SK-N-SH treated with all-trans-retinoic acid at 6 μM for 48 hours (cell line): Measurements from ENCODE around the gene VPS39.

Source experiments
- ATAC-seq: fragments of 200-7000 bp; cut with Tn5 transposase; 3 replicates; pipeline ENCODE4 v1.9.1; 2020; ENCODE audit warnings: mild to moderate bottlenecking, moderate library complexity
- ARNTL ChIP-seq: fragments of 450-650 bp; formaldehyde crosslinking; IDR thresholded peaks from 2 replicates; pipeline ENCODE4 v1.5.0; 2020; ENCODE audit warnings: low read depth, mild to moderate bottlenecking, moderate library complexity, borderline replicate concordance
- BACH2 ChIP-seq: fragments of 250-450 bp; sonication (Bioruptor Pico); IDR thresholded peaks from 2 replicates; pipeline ENCODE4 v1.9.0; 2021; ENCODE audit warnings: mild to moderate bottlenecking, borderline replicate concordance
- CREB5 ChIP-seq: fragments of 250-450 bp; sonication (Bioruptor Pico); IDR thresholded peaks from 2 replicates; pipeline ENCODE4 v1.5.1; 2020; ENCODE audit warnings: low read depth, mild to moderate bottlenecking, moderate library complexity
- ESRRG ChIP-seq: fragments of 250-450 bp; sonication (Bioruptor Pico); IDR thresholded peaks from 2 replicates; pipeline ENCODE4 v1.6.1; 2021; ENCODE audit warnings: mild to moderate bottlenecking
- GLIS3 ChIP-seq: fragments of 250-450 bp; sonication (Bioruptor Pico); IDR thresholded peaks from 2 replicates; pipeline ENCODE4 v1.5.0; 2020; ENCODE audit warnings: mild to moderate bottlenecking, moderate library complexity
- ISL1 ChIP-seq: fragments of 250-450 bp; sonication (Bioruptor Pico); IDR thresholded peaks from 2 replicates; pipeline ENCODE4 v2.1.2; 2022; ENCODE audit warnings: mild to moderate bottlenecking, moderate library complexity
- OSR1 ChIP-seq: fragments of 250-450 bp; sonication (Bioruptor Pico); IDR thresholded peaks from 2 replicates; pipeline ENCODE4 v1.8.0; 2022; ENCODE audit warnings: moderate library complexity, mild to moderate bottlenecking, inconsistent platforms
- PATZ1 ChIP-seq: fragments of 250-450 bp; sonication (Bioruptor Pico); IDR thresholded peaks from 2 replicates; pipeline ENCODE4 v1.8.0; 2020; ENCODE audit warnings: mild to moderate bottlenecking, moderate library complexity, borderline replicate concordance
- POU6F1 ChIP-seq: fragments of 250-450 bp; sonication (Bioruptor Pico); IDR thresholded peaks from 2 replicates; pipeline ENCODE4 v1.8.0; 2021; ENCODE audit warnings: low read depth, mild to moderate bottlenecking, moderate library complexity, borderline replicate concordance
- PPARA ChIP-seq: fragments of 250-450 bp; sonication (Bioruptor Pico); IDR thresholded peaks from 2 replicates; pipeline ENCODE4 v1.5.0; 2020; ENCODE audit warnings: mild to moderate bottlenecking, borderline replicate concordance
- RARB ChIP-seq: fragments of 250-450 bp; sonication (Bioruptor Pico); IDR thresholded peaks from 2 replicates; pipeline ENCODE4 v1.8.0; 2021; ENCODE audit warnings: mild to moderate bottlenecking, moderate library complexity
- SNAI2 ChIP-seq: fragments of 250-450 bp; sonication (Bioruptor Pico); IDR thresholded peaks from 2 replicates; pipeline ENCODE4 v1.5.0; 2020; ENCODE audit warnings: mild to moderate bottlenecking, moderate library complexity
- TCF4 ChIP-seq: fragments of 250-450 bp; sonication (Bioruptor Pico); IDR thresholded peaks from 2 replicates; pipeline ENCODE4 v1.8.0; 2021; ENCODE audit warnings: mild to moderate bottlenecking, moderate library complexity, borderline replicate concordance
- TOX ChIP-seq: fragments of 250-450 bp; sonication (Bioruptor Pico); IDR thresholded peaks from 2 replicates; pipeline ENCODE4 v1.8.0; 2021; ENCODE audit warnings: mild to moderate bottlenecking, moderate library complexity, borderline replicate concordance
- TSHZ2 ChIP-seq: fragments of 250-450 bp; sonication (Bioruptor Pico); IDR thresholded peaks from 2 replicates; pipeline ENCODE4 v1.5.0; 2020; ENCODE audit warnings: mild to moderate bottlenecking, moderate library complexity
- ZC3H10 ChIP-seq: fragments of 250-450 bp; sonication (Bioruptor Pico); IDR thresholded peaks from 2 replicates; pipeline ENCODE4 v1.5.1; 2021; ENCODE audit warnings: mild to moderate bottlenecking, moderate library complexity
- ZFP3 ChIP-seq: fragments of 250-450 bp; sonication (Bioruptor Pico); IDR thresholded peaks from 2 replicates; pipeline ENCODE4 v1.5.0; 2020; ENCODE audit warnings: mild to moderate bottlenecking, moderate library complexity
- ZNF565 ChIP-seq: fragments of 450-650 bp; formaldehyde crosslinking; conservative IDR thresholded peaks from 2 replicates; pipeline ENCODE4 v1.5.0; 2020; ENCODE audit warnings: low read depth, mild to moderate bottlenecking, moderate library complexity
- TF ChIP-seq, protein P1 (sequence below): fragments of 250-450 bp; sonication (Bioruptor Pico); IDR thresholded peaks from 2 replicates; pipeline ENCODE4 v1.5.1; 2021; ENCODE audit warnings: mild to moderate bottlenecking, moderate library complexity

VPS39 gene

GRCh38 chr15:42171122-42171521 is 37.0 kb downstream of the VPS39 start:
- ATAC-seq, result no peak
- TF ChIP-seq ZNF565 (CRISPR knock-in tag), result no peak
- TF ChIP-seq GLIS3 (CRISPR knock-in tag), result no peak
- TF ChIP-seq TCF4 (CRISPR knock-in tag), result no peak
- TF ChIP-seq TSHZ2 (CRISPR knock-in tag), result no peak
- TF ChIP-seq TOX (CRISPR knock-in tag), result no peak
- TF ChIP-seq POU6F1 (CRISPR knock-in tag), result no peak
- TF ChIP-seq, all 23 proteins: peak for 0

DNA sequence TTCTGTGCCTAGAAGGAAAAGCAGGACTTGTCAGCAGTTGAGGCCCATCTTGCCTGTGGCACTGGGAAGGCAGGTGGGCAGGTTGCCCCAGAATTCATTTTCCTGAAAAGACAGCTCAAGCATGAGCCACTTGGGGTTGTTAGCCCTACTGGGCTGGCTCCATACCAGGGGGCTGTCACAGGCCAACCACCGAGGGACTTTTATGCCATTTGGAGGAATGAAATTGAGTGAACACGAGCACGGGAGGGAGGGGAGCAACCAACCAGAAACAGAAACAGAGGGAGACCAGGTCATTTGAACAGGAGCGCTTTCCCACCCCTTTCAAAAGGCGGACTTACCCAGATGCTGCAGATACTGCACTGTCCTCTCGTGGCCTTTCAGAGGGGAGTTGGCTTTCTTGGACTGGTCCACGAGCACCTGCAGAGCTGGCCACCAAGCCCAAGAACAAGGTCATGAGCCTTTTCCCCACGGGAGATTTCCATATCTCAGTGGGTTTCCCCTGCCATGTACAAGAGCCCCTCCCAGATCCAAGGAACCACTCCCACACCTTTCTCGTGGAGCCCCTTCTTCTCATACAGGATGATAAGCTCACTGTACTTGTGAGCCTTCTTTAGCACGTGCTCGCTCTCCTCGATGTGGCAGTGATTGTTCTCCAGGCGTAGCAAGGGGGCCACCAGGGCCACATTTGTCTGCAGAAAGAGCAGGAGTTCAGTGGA is 41.7 kb downstream of the VPS39 start:
- TF ChIP-seq TSHZ2 (CRISPR knock-in tag) (no peak), OSR1 (CRISPR knock-in tag) (no peak), RARB (no peak), ESRRG (CRISPR knock-in tag) (no peak), POU6F1 (CRISPR knock-in tag) (no peak), SNAI2 (CRISPR knock-in tag) (no peak), ISL1 (CRISPR knock-in tag) (no peak), ARNTL (CRISPR knock-in tag) (no peak), PATZ1 (no peak), CREB5 (CRISPR knock-in tag) (no peak), ZC3H10 (CRISPR knock-in tag) (no peak), ZFP3 (CRISPR knock-in tag) (no peak), BACH2 (CRISPR knock-in tag) (no peak), PPARA (no peak)
- TF ChIP-seq, protein P1, sequence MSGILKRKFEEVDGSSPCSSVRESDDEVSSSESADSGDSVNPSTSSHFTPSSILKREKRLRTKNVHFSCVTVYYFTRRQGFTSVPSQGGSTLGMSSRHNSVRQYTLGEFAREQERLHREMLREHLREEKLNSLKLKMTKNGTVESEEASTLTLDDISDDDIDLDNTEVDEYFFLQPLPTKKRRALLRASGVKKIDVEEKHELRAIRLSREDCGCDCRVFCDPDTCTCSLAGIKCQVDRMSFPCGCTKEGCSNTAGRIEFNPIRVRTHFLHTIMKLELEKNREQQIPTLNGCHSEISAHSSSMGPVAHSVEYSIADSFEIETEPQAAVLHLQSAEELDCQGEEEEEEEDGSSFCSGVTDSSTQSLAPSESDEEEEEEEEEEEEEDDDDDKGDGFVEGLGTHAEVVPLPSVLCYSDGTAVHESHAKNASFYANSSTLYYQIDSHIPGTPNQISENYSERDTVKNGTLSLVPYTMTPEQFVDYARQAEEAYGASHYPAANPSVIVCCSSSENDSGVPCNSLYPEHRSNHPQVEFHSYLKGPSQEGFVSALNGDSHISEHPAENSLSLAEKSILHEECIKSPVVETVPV (CRISPR knock-in tag), result no peak
- ATAC-seq, result no peak
